ENCODE results near the gene COPG1.

The COPG1 gene

GRCh38 chr3:129268396-129268795 is 19.0 kb downstream of the COPG1 start:
- TF ChIP-seq CTCF (IDR thresholded peaks at IDR 0.05; ENCODE audit: low read depth, low read length) = no peak

GRCh38 chr3:129271674-129272073 is 22.3 kb downstream of the COPG1 start:
- no peak for DNase-seq (ENCODE audit: extremely low read depth, low read depth)
- no peak for TF ChIP-seq CTCF (IDR thresholded peaks at IDR 0.05; ENCODE audit: low read depth, low read length)

More at GRCh38 chr3:129268396-129268795, 19.0 kb downstream of the COPG1 start:
- no peak for DNase-seq (ENCODE audit: extremely low read depth, low read depth)

- no peak for DNase-seq (ENCODE audit: extremely low read depth, low read depth)
- no peak for TF ChIP-seq CTCF (IDR thresholded peaks at IDR 0.05; ENCODE audit: low read depth, low read length)
Observed at GRCh38 chr3:129276385-129276784, 27.0 kb downstream of the COPG1 start.

GRCh38 chr3:129277829-129278271 is 28.4 kb downstream of the COPG1 start:
- no peak for DNase-seq (ENCODE audit: extremely low read depth, low read depth)

GRCh38 chr3:129278439-129278965 is 29.1 kb downstream of the COPG1 start, which contains the start of gene HMCES:
TSS of gene HMCES (plus strand) at chr3:129278870. CDS start at chr3:129279733, 863 bp downstream.
- TF ChIP-seq CTCF (IDR thresholded peaks at IDR 0.05; ENCODE audit: low read depth, low read length) = no peak
- DNase-seq (ENCODE audit: extremely low read depth, low read depth) = peak; percentile 51

More at GRCh38 chr3:129277829-129278271, 28.4 kb downstream of the COPG1 start:
- TF ChIP-seq CTCF (IDR thresholded peaks at IDR 0.05; ENCODE audit: low read depth, low read length) = no peak

GRCh38 chr3:129278966-129279906 is 29.8 kb downstream of the COPG1 start:
- TF ChIP-seq CTCF (IDR thresholded peaks at IDR 0.05; ENCODE audit: low read depth, low read length) = no peak
- DNase-seq (ENCODE audit: extremely low read depth, low read depth) = no peak

- DNase-seq (ENCODE audit: extremely low read depth, low read depth) = no peak
- TF ChIP-seq CTCF (IDR thresholded peaks at IDR 0.05; ENCODE audit: low read depth, low read length) = no peak
Observed at GRCh38 chr3:129280183-129280582, 30.8 kb downstream of the COPG1 start.
